HG02884 (cell line): Measurements from ENCODE around the gene PCNX2.

Experiments used
- ATAC-seq: cut with Tn5 transposase; IDR thresholded peaks from one replicate; pipeline ENCODE4 v1.9.1; 2021; ENCODE audit warnings: mild to moderate bottlenecking, moderate library complexity; ENCODE audit not compliant: unreplicated experiment

PCNX2 gene

GRCh38 chr1:233315718-233316301, 20.3 kb upstream of the PCNX2 start:
- ATAC-seq, result no peak

- ATAC-seq, result no peak
Observed at GRCh38 chr1:233313434-233314155, 18.1 kb upstream of the PCNX2 start.

- no peak for ATAC-seq
Observed at GRCh38 chr1:233304489-233305102, 9.1 kb upstream of the PCNX2 start.

- ATAC-seq, result no peak
Observed at GRCh38 chr1:233300326-233300725, 4.8 kb upstream of the PCNX2 start.

- ATAC-seq, result no peak
Observed at GRCh38 chr1:233299450-233299849, 3.9 kb upstream of the PCNX2 start.

GRCh38 chr1:233295975-233296322, 424 bp upstream of the PCNX2 start:
- ATAC-seq, result no peak

GRCh38 chr1:233294913-233295236, 650 bp downstream of the PCNX2 start:
- ATAC-seq, result peak; percentile 52

- no peak for ATAC-seq
Observed at GRCh38 chr1:233293556-233294446, 1.7 kb downstream of the PCNX2 start.

- ATAC-seq, result no peak
Observed at GRCh38 chr1:233290396-233291034, 5.0 kb downstream of the PCNX2 start.

- no peak for ATAC-seq
Observed at GRCh38 chr1:233289676-233290075, 5.8 kb downstream of the PCNX2 start.

- no peak for ATAC-seq
Observed at GRCh38 chr1:233282582-233282886, 13.0 kb downstream of the PCNX2 start.

GRCh38 chr1:233281711-233282581, 13.6 kb downstream of the PCNX2 start:
- peak; percentile 89 for ATAC-seq

GRCh38 chr1:233279971-233280370, 15.6 kb downstream of the PCNX2 start:
- no peak for ATAC-seq

- ATAC-seq, result no peak
Observed at GRCh38 chr1:233278631-233279030, 16.9 kb downstream of the PCNX2 start.

- no peak for ATAC-seq
Observed at GRCh38 chr1:233277637-233278606, 17.6 kb downstream of the PCNX2 start.

GRCh38 chr1:233269656-233270055, 25.9 kb downstream of the PCNX2 start:
- ATAC-seq, result no peak

GRCh38 chr1:233268389-233269022, 27.0 kb downstream of the PCNX2 start:
- ATAC-seq, result no peak

- peak; percentile 7 for ATAC-seq
Observed at GRCh38 chr1:233261695-233262094, 33.8 kb downstream of the PCNX2 start.

GRCh38 chr1:233261206-233261605, 34.3 kb downstream of the PCNX2 start:
- peak; percentile 94 for ATAC-seq
